IPS-18a (cell line): Measurements from ENCODE around the gene WIPI1.

ENCODE experiments used
- H3K27ac ChIP-seq: one replicate; pipeline ENCODE4 v1.5.1; 2013; ENCODE audit warnings: low read length
- H3K27me3 ChIP-seq: one replicate; pipeline ENCODE4 v1.6.1; 2013; ENCODE audit warnings: mild to moderate bottlenecking, low read length; ENCODE audit not compliant: control insufficient read depth, insufficient read depth
- H3K36me3 ChIP-seq: one replicate; pipeline ENCODE4 v1.6.1; 2013; ENCODE audit warnings: low read depth, low read length; ENCODE audit not compliant: control insufficient read depth
- H3K4me1 ChIP-seq: one replicate; pipeline ENCODE4 v1.6.1; 2013; ENCODE audit warnings: low read depth, low read length; ENCODE audit not compliant: control insufficient read depth
- H3K4me3 ChIP-seq: one replicate; pipeline ENCODE4 v1.5.1; 2013; ENCODE audit warnings: low read length
- H3K9ac ChIP-seq: one replicate; pipeline ENCODE4 v1.6.1; 2013; ENCODE audit warnings: mild to moderate bottlenecking, low read length, moderate library complexity
- H3K9me3 ChIP-seq: one replicate; pipeline ENCODE4 v1.6.1; 2013; ENCODE audit warnings: low read depth, low read length; ENCODE audit not compliant: control insufficient read depth

The WIPI1 gene

DNA sequence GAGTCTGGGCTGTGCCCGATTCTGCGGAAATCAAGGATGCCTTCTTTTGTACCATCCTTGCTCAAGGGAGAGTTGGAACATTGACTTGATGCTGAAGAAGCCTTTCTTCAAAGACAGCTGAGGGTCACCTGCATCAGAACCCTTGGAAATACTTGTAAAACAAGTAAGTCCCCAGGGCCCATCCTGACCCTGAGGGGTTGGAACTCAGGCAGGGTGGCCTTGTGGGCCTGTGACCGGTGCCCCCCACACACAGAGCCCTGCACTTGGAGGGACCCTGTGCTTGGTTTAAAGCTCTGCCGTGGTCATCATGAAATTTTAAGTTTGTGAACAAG, 56.9 kb downstream of the WIPI1 start:
- Histone ChIP-seq H3K9ac (no peak overlapping the region), H3K9me3 (no peaks in the 10 kb centered on the region), H3K4me1 (peaks cover 8% of the 10 kb centered on the region), H3K27me3 (no peaks in the 10 kb centered on the region), H3K27ac (no peak overlapping the region), H3K4me3 (no peak overlapping the region), H3K36me3 (no peaks in the 10 kb centered on the region)

- Histone ChIP-seq H3K9me3 (no peaks in the 10 kb centered on the region), H3K4me1 (peaks cover 8% of the 10 kb centered on the region), H3K27ac (no peak overlapping the region), H3K4me3 (no peak overlapping the region), H3K9ac (no peak overlapping the region), H3K36me3 (no peaks in the 10 kb centered on the region), H3K27me3 (no peaks in the 10 kb centered on the region)
These were observed 57.5 kb downstream of the WIPI1 start for GRCh38 chr17:68399638-68400403.

DNA sequence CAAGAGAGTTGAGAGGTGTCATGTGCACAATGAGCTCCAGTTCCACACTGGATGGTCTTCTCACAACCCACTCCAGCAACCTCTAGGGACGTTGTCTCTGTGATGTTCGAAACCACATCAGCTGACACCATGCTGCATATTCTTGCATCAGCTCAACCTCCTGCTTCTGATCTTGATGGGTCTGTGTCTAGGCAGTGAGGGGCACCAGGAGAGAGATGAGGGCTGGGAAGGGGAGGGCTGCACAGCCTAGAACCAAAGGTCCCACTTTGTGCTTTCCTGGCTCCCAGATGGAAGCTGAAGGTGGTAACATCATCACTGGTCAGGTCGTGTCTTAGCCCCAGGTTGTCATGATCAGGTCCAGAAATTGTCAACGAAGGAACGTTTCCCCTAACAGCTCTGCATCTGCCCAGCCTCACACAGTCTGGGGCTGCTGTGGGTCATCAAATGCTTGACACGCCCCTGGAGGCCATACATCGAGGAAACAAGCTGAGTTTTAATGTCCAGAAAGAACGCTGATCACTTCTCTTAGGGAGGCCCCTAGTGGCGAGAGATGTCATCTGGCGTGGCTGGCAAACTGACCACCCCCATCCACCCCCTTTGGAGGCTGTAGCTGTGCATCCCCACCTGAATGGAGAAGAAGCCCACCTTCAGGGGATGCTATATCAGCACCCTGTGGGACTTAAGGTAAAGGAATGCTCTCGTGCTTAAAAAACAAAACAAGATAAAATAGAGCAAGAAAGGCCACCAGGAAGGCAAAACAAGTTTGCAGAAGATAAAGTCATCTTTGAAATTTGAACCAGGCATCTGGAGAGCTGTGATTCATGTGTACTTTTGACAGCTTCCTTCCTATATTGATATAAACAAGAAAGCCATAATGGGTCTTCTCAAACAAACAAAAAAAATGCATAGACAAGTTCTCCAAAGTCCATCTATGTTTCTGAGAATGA, 58.3 kb downstream of the WIPI1 start:
- no peak overlapping the region for H3K9ac ChIP-seq
- no peaks in the 10 kb centered on the region for H3K27me3 ChIP-seq
- H3K36me3 ChIP-seq = no peaks in the 10 kb centered on the region
- H3K9me3 ChIP-seq = no peaks in the 10 kb centered on the region
- H3K4me1 ChIP-seq = peaks cover 8% of the 10 kb centered on the region
- no peak overlapping the region for H3K27ac ChIP-seq
- H3K4me3 ChIP-seq = no peak overlapping the region

- Histone ChIP-seq H3K9me3 (no peaks in the 10 kb centered on the region), H3K36me3 (no peaks in the 10 kb centered on the region), H3K9ac (no peak overlapping the region), H3K4me3 (no peak overlapping the region), H3K27me3 (no peaks in the 10 kb centered on the region), H3K4me1 (peaks cover 8% of the 10 kb centered on the region), H3K27ac (no peak overlapping the region)
These were observed 60.2 kb downstream of the WIPI1 start for GRCh38 chr17:68397108-68397536.

DNA sequence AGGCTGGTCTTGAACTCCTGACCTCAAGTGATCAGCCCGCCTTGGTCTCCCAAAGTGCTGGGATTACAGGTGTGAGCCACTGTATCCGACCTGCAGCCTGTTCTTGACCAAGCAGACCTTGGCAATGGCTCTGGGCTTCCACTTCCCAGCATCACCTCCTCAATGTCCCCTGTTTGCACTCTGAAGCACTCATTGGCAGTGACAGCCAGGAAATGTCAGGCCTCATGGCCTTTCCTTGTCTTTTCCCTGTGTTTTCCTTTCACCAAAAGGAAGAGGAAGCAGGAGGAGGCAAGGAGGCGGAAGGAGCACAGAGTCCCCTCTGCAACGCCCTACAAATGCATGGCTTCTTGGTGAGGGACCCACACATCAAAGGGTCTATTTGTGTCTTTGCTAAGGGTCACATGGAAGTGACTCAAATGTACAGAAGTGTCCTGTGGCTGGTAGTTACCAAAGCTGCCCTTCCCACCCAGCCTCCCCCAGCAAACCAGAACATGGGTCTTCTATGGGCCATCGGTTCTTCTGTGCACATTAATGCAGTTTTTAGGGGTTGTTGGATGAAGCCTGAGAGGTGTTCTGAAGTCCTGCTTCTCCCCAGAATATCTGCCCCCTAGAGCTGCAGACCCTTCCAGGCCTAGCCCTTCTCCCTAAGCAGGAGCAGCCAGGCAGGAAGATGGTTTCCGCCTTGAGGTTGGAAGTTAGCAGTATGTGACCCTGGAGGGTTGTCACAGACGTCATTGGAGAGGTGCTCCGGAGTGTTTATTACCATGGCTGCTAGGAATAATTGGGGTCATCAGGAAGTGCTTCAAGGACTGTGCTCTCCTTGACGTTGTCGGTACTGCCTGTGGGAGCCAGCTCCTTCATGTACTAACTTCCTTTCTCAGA, 60.8 kb downstream of the WIPI1 start:
- H3K9me3 ChIP-seq = no peaks in the 10 kb centered on the region
- no peak overlapping the region for H3K9ac ChIP-seq
- no peaks in the 10 kb centered on the region for H3K36me3 ChIP-seq
- peaks cover 8% of the 10 kb centered on the region for H3K4me1 ChIP-seq
- no peaks in the 10 kb centered on the region for H3K27me3 ChIP-seq
- no peak overlapping the region for H3K4me3 ChIP-seq
- H3K27ac ChIP-seq = no peak overlapping the region

- Histone ChIP-seq H3K4me1 (peaks cover 6% of the 10 kb centered on the region), H3K27ac (no peak overlapping the region)
These were observed 62.5 kb downstream of the WIPI1 start for GRCh38 chr17:68394608-68395331.

GRCh38 chr17:68391561-68392268, 65.6 kb downstream of the WIPI1 start:
- H3K36me3 ChIP-seq = no peaks in the 10 kb centered on the region
- H3K4me1 ChIP-seq = no peaks in the 10 kb centered on the region
- H3K9ac ChIP-seq = no peak overlapping the region
- no peaks in the 10 kb centered on the region for H3K9me3 ChIP-seq
- H3K27me3 ChIP-seq = no peaks in the 10 kb centered on the region
- H3K4me3 ChIP-seq = no peak overlapping the region
- no peak overlapping the region for H3K27ac ChIP-seq

More at GRCh38 chr17:68394608-68395331, 62.5 kb downstream of the WIPI1 start:
- H3K27me3 ChIP-seq = no peaks in the 10 kb centered on the region
- H3K4me3 ChIP-seq = no peak overlapping the region
- no peaks in the 10 kb centered on the region for H3K36me3 ChIP-seq
- H3K9ac ChIP-seq = no peak overlapping the region
- no peaks in the 10 kb centered on the region for H3K9me3 ChIP-seq

- Histone ChIP-seq H3K27ac (no peak overlapping the region), H3K4me1 (no peaks in the 10 kb centered on the region), H3K9me3 (no peaks in the 10 kb centered on the region), H3K4me3 (no peak overlapping the region), H3K27me3 (no peaks in the 10 kb centered on the region), H3K36me3 (no peaks in the 10 kb centered on the region), H3K9ac (no peak overlapping the region)
These were observed 66.3 kb downstream of the WIPI1 start for GRCh38 chr17:68390888-68391545.

DNA sequence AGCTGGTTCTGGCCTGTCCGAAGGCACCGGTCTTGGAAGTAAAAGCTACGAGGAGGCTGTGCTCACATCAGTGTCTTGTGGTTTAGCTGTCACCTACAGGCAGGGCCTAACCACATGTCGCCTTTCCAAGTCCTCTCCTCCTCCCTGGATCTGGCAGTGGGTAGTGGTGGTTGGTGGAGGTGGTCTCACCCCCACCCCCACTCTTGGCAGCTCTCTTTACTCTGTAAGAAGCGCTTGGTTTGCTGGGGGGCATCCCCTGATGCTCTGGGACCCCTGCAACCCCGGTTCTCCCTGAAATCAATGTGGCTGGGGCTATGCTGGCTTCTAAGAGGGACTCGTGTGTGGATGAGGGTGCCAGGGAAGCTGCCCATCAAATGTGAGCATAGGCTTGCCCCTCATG, 68.3 kb downstream of the WIPI1 start:
- no peaks in the 10 kb centered on the region for H3K36me3 ChIP-seq
- no peak overlapping the region for H3K9ac ChIP-seq
- no peaks in the 10 kb centered on the region for H3K4me1 ChIP-seq
- no peak overlapping the region for H3K4me3 ChIP-seq
- no peaks in the 10 kb centered on the region for H3K9me3 ChIP-seq
- no peaks in the 10 kb centered on the region for H3K27me3 ChIP-seq
- no peak overlapping the region for H3K27ac ChIP-seq
